Thyroid gland (tissue), 4 donors: ENCODE measurements around the gene TMEFF2. TPM values are rescaled to one million over a fixed set of nuclear protein-coding genes. Genes with fewer than 3 reads are reported as not detected.

Source experiments
- DNase-seq, 2 donors: peaks; one replicate each; pipeline ENCODE4 v3.0.0-alpha.2; 2019
- H3K27ac ChIP-seq, 3 donors: fragments of 200-600 bp; sonication (generic); 1 replicate in 2 of 3; 2 replicates in 1 of 3; pipeline ENCODE4 v1.5.1; 2016 to 2019; ENCODE audit warnings: mild to moderate bottlenecking in 1 of 3, moderate library complexity in 1 of 3
- H3K27me3 ChIP-seq: fragments of 200-600 bp; sonication (generic); one replicate; pipeline ENCODE4 v1.5.1; 2019
- H3K36me3 ChIP-seq, 2 donors: fragments of 200-600 bp; sonication (generic); one replicate each; pipeline ENCODE4 v1.5.1; 2016 to 2019
- H3K4me1 ChIP-seq, 2 donors: fragments of 200-600 bp; sonication (generic); one replicate each; pipeline ENCODE4 v1.5.1; 2017 to 2019
- H3K4me3 ChIP-seq, 3 donors: fragments of 200-600 bp; sonication (generic); replicated peaks in 1 of 3; 1 replicate in 2 of 3; 2 replicates in 1 of 3; pipeline ENCODE4 v1.5.1; 2016; ENCODE audit warnings: mild to moderate bottlenecking in 1 of 3
- H3K9me3 ChIP-seq: fragments of 200-600 bp; sonication (generic); one replicate; pipeline ENCODE4 v1.5.1; 2017
- CTCF ChIP-seq, 6 experiments: fragments of 200-600 bp in 3 of 6; fragments of 450-650 bp in 3 of 6; sonication (generic) in 3 of 6; IDR thresholded peaks; one replicate each; pipeline ENCODE4 v1.5.1; 2016 to 2019; ENCODE audit warnings: antibody characterized with exemption in 6 of 6, mild to moderate bottlenecking in 2 of 6, inconsistent platforms in 1 of 6, moderate library complexity in 1 of 6
- POLR2A ChIP-seq, 2 donors: fragments of 450-650 bp; IDR thresholded peaks; one replicate each; pipeline ENCODE4 v1.6.1; 2017; ENCODE audit warnings: antibody characterized with exemption in 2 of 2, mild to moderate bottlenecking in 2 of 2, moderate library complexity in 1 of 2
- WGBS, 2 donors: methylation state at CpG; one replicate each; pipeline ENCODE4 v1.1.5; 2017; 5-methylcytosine and 5-hydroxymethylcytosine counted together
- intact Hi-C: fragments of 100-400 bp; cut with DNase I; formaldehyde crosslinking; loops from one replicate; pipeline ENCODE4 v1.15.1; 2023
- total RNA-seq, 4 donors: library from RNA; depleted of rRNA; stranded (reverse); fragments of >200 nt; gene quantifications; one replicate each; pipeline ENCODE4 v1.2.3, GENCODE V29; 2016

Gene TMEFF2
- total RNA-seq, 4 donors from 2014 or later, result 0.11 TPM; not detected in 3

GRCh38 chr2:191907091-191907490 is 287.6 kb downstream of the TMEFF2 start:
- H3K4me1 ChIP-seq, result no peaks in the 10 kb centered on the region
- no peaks in the 10 kb centered on the region for H3K27me3 ChIP-seq
- H3K36me3 ChIP-seq, result no peaks in the 10 kb centered on the region
- TF ChIP-seq POLR2A (IDR thresholded peaks at IDR 0.05) (no peak), CTCF (IDR thresholded peaks at IDR 0.05) (no peak)
- intact Hi-C loops, result no loop called here
- no peak overlapping the region for H3K4me3 ChIP-seq
- no peaks in the 10 kb centered on the region for H3K9me3 ChIP-seq
- no peak for DNase-seq
- no peak overlapping the region for H3K27ac ChIP-seq

- Histone ChIP-seq H3K36me3 (no peaks in the 10 kb centered on the region), H3K27me3 (no peaks in the 10 kb centered on the region), H3K4me3 (no peak overlapping the region), H3K9me3 (no peaks in the 10 kb centered on the region), H3K27ac (no peak overlapping the region), H3K4me1 (no peaks in the 10 kb centered on the region)
- WGBS, 2 donors, result 83 to 84% methylated on average over 4 of the region's 4 CpGs
- intact Hi-C loops, result no loop called here
- TF ChIP-seq POLR2A (IDR thresholded peaks at IDR 0.05) (no peak), CTCF (IDR thresholded peaks at IDR 0.05) (no peak)
- no peak for DNase-seq
Measured at GRCh38 chr2:191905336-191905735, 289.4 kb downstream of the TMEFF2 start.

GRCh38 chr2:191901031-191901430 is 293.7 kb downstream of the TMEFF2 start:
- no peak for DNase-seq
- no peaks in the 10 kb centered on the region for H3K27me3 ChIP-seq
- no peaks in the 10 kb centered on the region for H3K9me3 ChIP-seq
- H3K4me3 ChIP-seq, result no peak overlapping the region
- TF ChIP-seq POLR2A (IDR thresholded peaks at IDR 0.05) (no peak), CTCF (IDR thresholded peaks at IDR 0.05) (no peak)
- no peak overlapping the region for H3K27ac ChIP-seq
- no peaks in the 10 kb centered on the region for H3K4me1 ChIP-seq
- H3K36me3 ChIP-seq, result no peaks in the 10 kb centered on the region
- WGBS, 2 donors, result 91 to 95% methylated on average over 1 of the region's 1 CpG
- intact Hi-C loops, result no loop called here

GRCh38 chr2:191899410-191899809 is 295.3 kb downstream of the TMEFF2 start:
- no peak for TF ChIP-seq CTCF (IDR thresholded peaks at IDR 0.05)
- TF ChIP-seq POLR2A (IDR thresholded peaks at IDR 0.05), result no peak
- intact Hi-C loops, result no loop called here
- no peaks in the 10 kb centered on the region for H3K27me3 ChIP-seq
- WGBS, 2 donors, result 65 to 77% methylated on average over 2 of the region's 2 CpGs
- no peak overlapping the region for H3K4me3 ChIP-seq
- no peaks in the 10 kb centered on the region for H3K9me3 ChIP-seq
- H3K36me3 ChIP-seq, result no peaks in the 10 kb centered on the region
- H3K4me1 ChIP-seq, result no peaks in the 10 kb centered on the region
- no peak for DNase-seq
- no peak overlapping the region for H3K27ac ChIP-seq
